ENCODE results near the gene TMEM233.

DNA sequence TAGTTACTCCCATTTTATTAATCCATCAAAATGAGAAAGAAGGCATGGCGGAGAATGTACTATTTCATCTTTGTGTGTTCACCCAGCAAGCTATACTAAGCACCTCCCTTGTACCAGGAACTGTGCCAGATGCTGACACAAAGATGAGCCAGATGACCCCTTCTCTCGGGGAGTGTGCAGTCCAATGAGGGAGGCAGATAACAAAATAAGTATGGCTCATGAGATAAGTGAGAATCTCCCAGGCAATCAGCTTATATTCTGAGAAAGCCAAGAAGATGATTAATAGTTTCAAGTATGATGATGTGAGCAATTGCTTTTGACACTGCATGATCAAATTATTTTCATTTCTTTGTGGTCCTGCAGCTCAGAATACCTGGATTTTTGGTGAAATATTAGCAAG, 1.3 kb upstream of the TMEM233 start:
- TF ChIP-seq POLR2AphosphoS5 (IDR thresholded peaks at IDR 0.05; ENCODE audit: borderline replicate concordance, low read depth, low read length) (no peak), EZH2 (IDR thresholded peaks at IDR 0.05) (no peak)

Measured in SK-N-MC (cell line).